Neural progenitor cell (in vitro differentiated cells): ENCODE measurements around the gene SLC48A1. TPM values are rescaled to one million over a fixed set of nuclear protein-coding genes. Genes with fewer than 3 reads are reported as not detected.

Source experiments
- DNase-seq: peaks from one replicate; pipeline ENCODE4 v3.0.0-alpha.2; 2016; ENCODE audit warnings: low spot score
- H2AFZ ChIP-seq: fragments of 200-600 bp; sonication (generic); replicated peaks from 2 replicates; pipeline ENCODE4 v1.6.1; 2016; ENCODE audit warnings: antibody characterized with exemption
- H3F3A ChIP-seq: fragments of 200-600 bp; sonication (generic); 2 replicates; pipeline ENCODE4 v1.6.1; 2016; ENCODE audit warnings: antibody characterized with exemption, low read depth
- H3K27ac ChIP-seq: fragments of 200-600 bp; sonication (generic); 2 replicates; pipeline ENCODE4 v1.5.1; 2016; ENCODE audit warnings: mild to moderate bottlenecking
- H3K27me3 ChIP-seq: fragments of 200-600 bp; sonication (generic); 2 replicates; pipeline ENCODE4 v1.6.1; 2016; ENCODE audit warnings: mild to moderate bottlenecking, moderate library complexity
- H3K36me3 ChIP-seq: fragments of 200-600 bp; sonication (generic); 2 replicates; pipeline ENCODE4 v1.5.1; 2016
- H3K4me1 ChIP-seq: fragments of 200-600 bp; sonication (generic); 2 replicates; pipeline ENCODE4 v1.6.1; 2016; ENCODE audit warnings: mixed run types
- H3K4me2 ChIP-seq: fragments of 200-600 bp; sonication (generic); 2 replicates; pipeline ENCODE4 v1.6.1; 2016
- H3K4me3 ChIP-seq: fragments of 200-600 bp; sonication (generic); 2 replicates; pipeline ENCODE4 v1.5.1; 2016
- H3K79me2 ChIP-seq: fragments of 200-600 bp; sonication (generic); 2 replicates; pipeline ENCODE4 v1.6.1; 2016; ENCODE audit warnings: low read depth
- H3K9ac ChIP-seq: fragments of 200-600 bp; sonication (generic); 2 replicates; pipeline ENCODE4 v1.6.1; 2016
- H3K9me3 ChIP-seq: fragments of 200-600 bp; sonication (generic); 2 replicates; pipeline ENCODE4 v1.5.1; 2016; ENCODE audit warnings: low read depth
- H4K20me1 ChIP-seq: fragments of 200-600 bp; sonication (generic); 2 replicates; pipeline ENCODE4 v1.6.1; 2016; ENCODE audit warnings: low read depth
- H3K27ac Mint-ChIP-seq: 3 replicates; pipeline ENCODE4 v1.8.0; 2021; ENCODE audit warnings: mixed read lengths
- H3K27me3 Mint-ChIP-seq: 2 replicates; pipeline ENCODE4 v1.8.0; 2022; ENCODE audit warnings: low read depth, mild to moderate bottlenecking, inconsistent platforms, moderate library complexity, mixed read lengths; ENCODE audit not compliant: insufficient read depth
- H3K36me3 Mint-ChIP-seq: 3 replicates; pipeline ENCODE4 v1.8.0; 2021; ENCODE audit warnings: mixed read lengths
- H3K4me1 Mint-ChIP-seq: 3 replicates; pipeline ENCODE4 v1.8.0; 2021; ENCODE audit warnings: mixed read lengths
- H3K4me3 Mint-ChIP-seq: 3 replicates; pipeline ENCODE4 v1.8.0; 2021; ENCODE audit warnings: mild to moderate bottlenecking, moderate library complexity, mixed read lengths
- H3K9me3 Mint-ChIP-seq: 3 replicates; pipeline ENCODE4 v1.8.0; 2020; ENCODE audit warnings: mixed read lengths
- CTCF ChIP-seq: fragments of 200-600 bp; sonication (generic); IDR thresholded peaks from 2 replicates; pipeline ENCODE4 v1.5.1; 2017; ENCODE audit warnings: antibody characterized with exemption, mild to moderate bottlenecking
- EZH2 ChIP-seq: fragments of 200-600 bp; sonication (generic); IDR thresholded peaks from 2 replicates; pipeline ENCODE4 v1.6.1; 2017; ENCODE audit warnings: antibody characterized with exemption, mild to moderate bottlenecking, moderate library complexity
- EZH2phosphoT487 ChIP-seq: fragments of 200-600 bp; sonication (generic); IDR thresholded peaks from 2 replicates; pipeline ENCODE4 v1.6.1; 2017; ENCODE audit warnings: antibody characterized with exemption
- total RNA-seq: library from RNA; depleted of rRNA; stranded (reverse); fragments of >200 nt; gene quantifications from 2 replicates; pipeline ENCODE4 v1.2.3, GENCODE V29; 2015; ENCODE audit warnings: low replicate concordance

The SLC48A1 gene
- total RNA-seq, 1 donor from 2014 or later = 8.3 TPM

DNA sequence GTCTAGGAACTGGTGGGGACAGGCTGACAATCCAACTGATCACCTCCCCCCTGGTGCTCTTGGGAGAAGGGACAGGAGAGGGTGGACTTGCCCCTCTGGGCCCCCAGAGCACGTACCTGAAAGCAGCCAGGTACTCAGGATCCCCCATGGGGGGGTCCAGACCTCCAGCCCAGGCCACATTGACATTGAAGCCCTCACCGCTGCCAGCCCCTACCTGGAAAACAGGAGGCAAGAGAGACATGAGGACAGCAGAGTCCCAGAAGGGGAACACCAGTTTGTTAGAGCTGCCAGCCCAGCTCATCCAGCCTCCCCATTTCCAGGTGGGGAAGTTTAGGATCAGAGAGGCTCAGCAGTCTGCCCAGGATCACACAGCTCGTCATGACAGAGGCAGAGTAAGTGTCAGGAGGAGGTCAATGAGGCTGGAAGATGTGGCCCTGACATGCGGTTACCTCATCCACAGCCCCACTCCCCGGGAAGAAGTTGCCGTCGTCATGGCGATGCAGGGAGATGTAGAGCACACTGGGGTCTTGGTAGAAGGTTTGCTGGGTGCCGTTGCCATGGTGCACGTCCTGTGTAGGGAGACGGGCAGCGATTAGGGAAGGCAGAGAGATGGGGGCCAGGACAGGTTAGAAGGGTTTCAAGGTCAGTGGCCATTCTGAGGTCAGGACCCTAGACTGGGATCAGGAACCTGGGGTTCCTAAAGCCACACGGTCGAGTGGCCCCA is 14.7 kb downstream of the SLC48A1 start:
- Mint-ChIP-seq H3K36me3 (peaks cover 29% of the 10 kb centered on the region), H3K4me1 (peaks cover 7% of the 10 kb centered on the region), H3K4me3 (no peak overlapping the region), H3K27me3 (peaks cover 15% of the 10 kb centered on the region), H3K9me3 (no peaks in the 10 kb centered on the region), H3K27ac (no peak overlapping the region)
- Histone ChIP-seq H3K79me2 (no peaks in the 10 kb centered on the region), H3F3A (no peaks in the 10 kb centered on the region), H2AFZ (no peak overlapping the region), H3K4me3 (no peak overlapping the region), H4K20me1 (no peaks in the 10 kb centered on the region), H3K9ac (no peak overlapping the region), H3K9me3 (no peaks in the 10 kb centered on the region), H3K4me2 (no peak overlapping the region), H3K36me3 (no peaks in the 10 kb centered on the region), H3K27me3 (no peaks in the 10 kb centered on the region), H3K4me1 (no peaks in the 10 kb centered on the region), H3K27ac (no peak overlapping the region)
- no peak for DNase-seq
- TF ChIP-seq CTCF (no peak), EZH2 (no peak), EZH2phosphoT487 (no peak)

GRCh38 chr12:47789141-47789540 is 16.1 kb downstream of the SLC48A1 start:
- Histone ChIP-seq H4K20me1 (no peaks in the 10 kb centered on the region), H3K4me2 (no peak overlapping the region), H3K4me3 (no peak overlapping the region), H3K27me3 (no peaks in the 10 kb centered on the region), H3K36me3 (no peaks in the 10 kb centered on the region), H3F3A (no peaks in the 10 kb centered on the region), H3K9me3 (no peaks in the 10 kb centered on the region), H3K9ac (no peak overlapping the region), H3K27ac (no peak overlapping the region), H3K4me1 (no peaks in the 10 kb centered on the region), H2AFZ (no peak overlapping the region), H3K79me2 (no peaks in the 10 kb centered on the region)
- peaks cover 12% of the 10 kb centered on the region for H3K27me3 Mint-ChIP-seq
- H3K27ac Mint-ChIP-seq = no peak overlapping the region
- H3K4me1 Mint-ChIP-seq = peaks cover 7% of the 10 kb centered on the region
- H3K36me3 Mint-ChIP-seq = peaks cover 34% of the 10 kb centered on the region
- no peak for DNase-seq
- no peak overlapping the region for H3K4me3 Mint-ChIP-seq
- no peaks in the 10 kb centered on the region for H3K9me3 Mint-ChIP-seq
- no peak for TF ChIP-seq CTCF

DNA sequence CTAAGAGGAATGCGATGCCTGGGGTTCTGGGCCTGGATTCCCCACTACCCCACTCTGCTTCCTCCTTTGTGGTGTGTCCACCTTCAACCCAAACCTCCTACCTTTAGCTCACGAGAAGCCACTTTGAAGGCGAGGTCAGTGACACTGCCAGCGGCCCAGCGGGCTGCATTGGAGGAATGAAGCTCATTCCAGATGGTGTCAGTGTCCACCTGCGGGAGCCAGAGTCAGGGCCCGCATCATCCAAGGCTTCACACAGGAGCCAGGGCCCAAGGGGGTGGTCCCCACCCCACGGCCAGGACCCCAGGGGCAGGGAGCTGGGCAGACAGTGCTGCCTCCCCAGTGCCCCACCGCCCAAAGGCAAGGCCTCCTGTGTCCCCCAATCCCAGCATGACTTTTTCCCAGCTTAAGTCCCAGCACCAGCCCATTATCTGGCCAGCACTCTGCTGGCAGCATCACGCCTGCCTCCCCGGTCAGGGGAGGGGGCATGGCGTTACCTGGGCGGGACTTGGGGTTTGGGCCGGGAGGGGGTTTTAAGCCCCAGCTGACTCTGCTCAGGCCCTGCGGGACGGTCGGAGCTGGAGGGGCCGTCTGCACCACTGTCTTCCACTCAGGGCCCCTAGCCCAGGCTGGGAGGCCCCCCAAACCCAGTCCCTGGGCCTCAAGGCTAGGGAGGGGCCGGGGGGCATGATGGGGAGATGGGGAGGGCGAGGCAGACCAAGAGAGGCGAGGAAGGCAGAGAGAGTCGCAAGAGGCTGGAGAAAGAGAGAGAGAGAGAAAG is 16.9 kb downstream of the SLC48A1 start:
- H3K27me3 Mint-ChIP-seq = peaks cover 9% of the 10 kb centered on the region
- H3K4me1 ChIP-seq = no peaks in the 10 kb centered on the region
- H3K9me3 Mint-ChIP-seq = no peaks in the 10 kb centered on the region
- H3K36me3 ChIP-seq = no peaks in the 10 kb centered on the region
- TF ChIP-seq EZH2phosphoT487 = no peak
- no peak for TF ChIP-seq CTCF
- no peak for TF ChIP-seq EZH2
- H3K9me3 ChIP-seq = no peaks in the 10 kb centered on the region
- H3K4me1 Mint-ChIP-seq = peaks cover 7% of the 10 kb centered on the region
- no peak overlapping the region for H3K27ac ChIP-seq
- H3K4me2 ChIP-seq = no peak overlapping the region
- DNase-seq = no peak
- no peak overlapping the region for H3K27ac Mint-ChIP-seq
- H3F3A ChIP-seq = no peaks in the 10 kb centered on the region
- no peaks in the 10 kb centered on the region for H3K27me3 ChIP-seq
- H3K36me3 Mint-ChIP-seq = peaks cover 31% of the 10 kb centered on the region
- H3K79me2 ChIP-seq = no peaks in the 10 kb centered on the region
- no peak overlapping the region for H3K9ac ChIP-seq
- H3K4me3 ChIP-seq = no peak overlapping the region
- no peak overlapping the region for H2AFZ ChIP-seq
- no peak overlapping the region for H3K4me3 Mint-ChIP-seq
- no peaks in the 10 kb centered on the region for H4K20me1 ChIP-seq
